ENCODE results near the gene WLS.

GRCh38 chr1:68279846-68280245 lies 47.5 kb upstream of the WLS start:
- no peak for TF ChIP-seq CTCF (IDR thresholded peaks at IDR 0.05)
- no peak for TF ChIP-seq POLR2A (IDR thresholded peaks at IDR 0.05)
- no peak for TF ChIP-seq EP300 (IDR thresholded peaks at IDR 0.05)

Data from tibial nerve (tissue), 4 donors.